Endothelial cell of umbilical vein (primary cell): Measurements from ENCODE around the gene TXNDC17. TPM values are rescaled to one million over a fixed set of nuclear protein-coding genes. Genes with fewer than 3 reads are reported as not detected.

Source experiments
- BruUV-seq: library from RNA; stranded (reverse); fragments of 400-500 nt; replicated peaks from 2 replicates; lab custom pipeline; 2021; lab: Mats Ljungman, UMichigan
- CTCF ChIA-PET: fragments of 300-600, 350-600 bp; sonication (Branson Sonifier 250); formaldehyde crosslinking; loops from one replicate; lab custom pipeline; 2021; ENCODE audit warnings: antibody characterized with exemption, inconsistent platforms; lab: Charles Lee
- POLR2A ChIA-PET: fragments of 300-600, 350-600 bp; sonication (Branson Sonifier 250); formaldehyde crosslinking; loops from one replicate; lab custom pipeline; 2021; ENCODE audit warnings: antibody characterized with exemption, inconsistent platforms; lab: Charles Lee
- DNase-seq: peaks from one replicate; pipeline ENCODE4 v3.0.0-alpha.2; 2011; ENCODE audit warnings: low read depth, low spot score
- FAIRE-seq: peaks from 2 replicates; lab custom pipeline; 2011; peaks lifted over from hg19 to GRCh38; lab: Jason Lieb, UNC
- H2AFZ ChIP-seq: 2 replicates; pipeline ENCODE4 v1.6.0; 2012; ENCODE audit warnings: low read depth, low read length, control low read depth, inconsistent platforms
- H3K27ac ChIP-seq: 2 replicates; pipeline ENCODE4 v1.5.1; 2011; ENCODE audit warnings: low read depth, mild to moderate bottlenecking, control low read depth, low read length, moderate library complexity; ENCODE audit not compliant: insufficient read depth
- H3K27me3 ChIP-seq, 2 experiments: 2 replicates each; pipeline versions ENCODE4 v1.6.0 to v1.6.1; 2011; ENCODE audit warnings: low read length in 2 of 2, mixed read lengths in 1 of 2; ENCODE audit not compliant: control insufficient read depth in 2 of 2, insufficient read depth in 2 of 2
- H3K36me3 ChIP-seq, 2 experiments: 2 replicates in 1 of 2; 3 replicates in 1 of 2; pipeline ENCODE4 v1.5.1; 2011; ENCODE audit warnings: low read length in 2 of 2, mild to moderate bottlenecking in 1 of 2, moderate library complexity in 1 of 2; ENCODE audit not compliant: control insufficient read depth in 2 of 2, insufficient read depth in 2 of 2; ENCODE audit errors: extremely low read depth in 1 of 2
- H3K4me1 ChIP-seq: 3 replicates; pipeline ENCODE4 v1.5.1; 2011; ENCODE audit warnings: mild to moderate bottlenecking, low read length; ENCODE audit not compliant: control insufficient read depth, insufficient read depth; ENCODE audit errors: extremely low read depth
- H3K4me2 ChIP-seq: 2 replicates; pipeline ENCODE4 v1.6.1; 2011; ENCODE audit warnings: low read length, control low read depth, mixed read lengths; ENCODE audit not compliant: insufficient read depth
- H3K4me3 ChIP-seq, 3 experiments: fragments of 200-600 bp in 1 of 3; sonication (generic), shearing (Covaris generic) in 1 of 3; replicated peaks in 1 of 3; 2 replicates each; pipeline ENCODE4 v1.5.1; 2011 to 2016; ENCODE audit warnings: control low read depth in 3 of 3, low read length in 3 of 3, mild to moderate bottlenecking in 2 of 3, inconsistent platforms in 1 of 3, low read depth in 1 of 3, moderate library complexity in 1 of 3; ENCODE audit not compliant: insufficient read depth in 1 of 3
- H3K79me2 ChIP-seq: 2 replicates; pipeline ENCODE4 v1.6.0; 2012; ENCODE audit warnings: low read length, inconsistent platforms; ENCODE audit not compliant: control insufficient read depth, insufficient read depth
- H3K9ac ChIP-seq: replicated peaks from 2 replicates; pipeline ENCODE3; 2011; ENCODE audit warnings: low read length, control low read depth; ENCODE audit not compliant: insufficient read depth; ENCODE audit errors: extremely low read depth
- H3K9me1 ChIP-seq: replicated peaks from 3 replicates; pipeline ENCODE4 v1.6.0; 2011; ENCODE audit warnings: mild to moderate bottlenecking, low read length; ENCODE audit not compliant: control insufficient read depth, insufficient read depth; ENCODE audit errors: extremely low read depth
- H3K9me3 ChIP-seq: replicated peaks from 2 replicates; pipeline ENCODE4 v1.5.1; 2012; ENCODE audit warnings: low read length, inconsistent platforms; ENCODE audit not compliant: control insufficient read depth, insufficient read depth
- H4K20me1 ChIP-seq: replicated peaks from 2 replicates; pipeline ENCODE3; 2011; ENCODE audit warnings: mild to moderate bottlenecking, low read length; ENCODE audit not compliant: control insufficient read depth, insufficient read depth; ENCODE audit errors: extremely low read depth
- CTCF ChIP-seq, 2 donors: IDR thresholded peaks; 1 replicate in 1 of 2; 2 replicates in 1 of 2; pipeline ENCODE4 v1.5.1; 2011; ENCODE audit warnings: low read length in 2 of 2, mild to moderate bottlenecking in 2 of 2, moderate library complexity in 2 of 2, control low read depth in 1 of 2, inconsistent platforms in 1 of 2, low read depth in 1 of 2; ENCODE audit not compliant: insufficient read depth in 1 of 2; ENCODE audit errors: extremely low read depth in 1 of 2
- EZH2 ChIP-seq: IDR thresholded peaks from 2 replicates; pipeline ENCODE4 v1.6.1; 2012; ENCODE audit warnings: borderline replicate concordance, low read depth, mild to moderate bottlenecking, moderate library complexity, low read length, inconsistent platforms; ENCODE audit not compliant: severe bottlenecking
- FOS ChIP-seq: IDR thresholded peaks from 2 replicates; pipeline ENCODE4 v1.6.1; 2011; ENCODE audit warnings: mild to moderate bottlenecking, low read length, moderate library complexity, borderline replicate concordance; ENCODE audit not compliant: insufficient read depth
- GATA2 ChIP-seq: IDR thresholded peaks from 2 replicates; pipeline ENCODE4 v1.7.0; 2011; ENCODE audit warnings: low read depth, mild to moderate bottlenecking, moderate library complexity, mixed read lengths, low read length; ENCODE audit not compliant: insufficient read length, insufficient read depth
- JUN ChIP-seq: IDR thresholded peaks from 2 replicates; pipeline ENCODE4 v1.6.1; 2011; ENCODE audit warnings: borderline replicate concordance, low read depth; ENCODE audit not compliant: insufficient read length, insufficient read depth
- MAX ChIP-seq: IDR thresholded peaks from 2 replicates; pipeline ENCODE4 v1.6.1; 2011; ENCODE audit not compliant: insufficient read depth, insufficient read length
- MYC ChIP-seq: IDR thresholded peaks from one replicate; pipeline ENCODE4 v1.6.1; 2011; ENCODE audit warnings: mild to moderate bottlenecking, low read depth, low read length
- POLR2A ChIP-seq: IDR thresholded peaks from 2 replicates; pipeline ENCODE4 v1.6.1; 2012; ENCODE audit warnings: low read depth, mild to moderate bottlenecking, control low read depth, low read length
- POLR2AphosphoS5 ChIP-seq: IDR thresholded peaks from 2 replicates; pipeline ENCODE4 v1.6.1; 2012; ENCODE audit warnings: low read depth, mild to moderate bottlenecking, control low read depth, low read length, moderate library complexity; ENCODE audit not compliant: insufficient read depth
- dilution Hi-C: fragments of 300-500 bp; cut with MboI; formaldehyde crosslinking; loops from one replicate; pipeline ENCODE4 v1.15.0; 2019; ENCODE audit warnings: low sequenced_read_pairs; ENCODE audit not compliant: extremely low pct_ligation_motif_present
- intact Hi-C: fragments of 100-400 bp; cut with micrococcal nuclease; formaldehyde crosslinking; loops from one replicate; pipeline ENCODE4 v1.10.0; 2022
- polyA plus RNA-seq, 4 experiments: library from polyadenylated mRNA; depleted of rRNA in 3 of 4; stranded (reverse) in 3 of 4; unstranded in 1 of 4; fragments of >200 nt; gene quantifications; 2 replicates each; pipeline versions ENCODE4 v1.2.1 to v1.2.3, GENCODE V29; 2011 to 2012; ENCODE audit warnings: missing spikeins in 1 of 4
- total RNA-seq: library from RNA; stranded (reverse); gene quantifications from 2 replicates; pipeline ENCODE4 v1.2.3, GENCODE V29; 2021

The TXNDC17 gene
- total and polyA plus RNA-seq, 2 donors (not counting 3 experiments of a cell fraction or from before 2014, with no cell fraction given): 101 to 297 TPM

GRCh38 chr17:6684460-6684783, 43.6 kb downstream of the TXNDC17 start:
- DNase-seq (no peak), FAIRE-seq (no peak)
- H3K4me1 ChIP-seq: no peaks in the 10 kb centered on the region
- intact Hi-C loops: no loop called here
- dilution Hi-C loops: no loop called here
- CTCF ChIA-PET: interaction anchor here (1.2 to 1.3 kb wide), 3 partner anchors 16 to 159 kb away, joined by 5 to 7 read pairs (median 6); no protein-coding TSS in a partner anchor
- no TSS peak for BruUV-seq
- H3K79me2 ChIP-seq: no peaks in the 10 kb centered on the region
- H3K9me1 ChIP-seq: no peaks in the 10 kb centered on the region
- no peaks in the 10 kb centered on the region for H3K9me3 ChIP-seq
- no peak overlapping the region for H3K4me2 ChIP-seq
- no peaks in the 10 kb centered on the region for H4K20me1 ChIP-seq
- H3K4me3 ChIP-seq: no peak overlapping the region
- H2AFZ ChIP-seq: no peak overlapping the region
- no peak for TF ChIP-seq MYC
- no peak for TF ChIP-seq EZH2
- no peak for TF ChIP-seq FOS
- no peak for TF ChIP-seq GATA2
- no peak for TF ChIP-seq POLR2A
- no peak for TF ChIP-seq MAX
- TF ChIP-seq CTCF (IDR thresholded peaks at IDR 0.05; ENCODE audit: extremely low read depth in 1 of 2, insufficient read depth in 1 of 2, low read depth in 1 of 2, low read length in 2 of 2): no peak
- TF ChIP-seq POLR2AphosphoS5: no peak
- no peak for TF ChIP-seq JUN
- peaks cover 0 to 3% of the 10 kb centered on the region in 2 experiments for H3K27me3 ChIP-seq
- no peak overlapping the region for H3K9ac ChIP-seq
- H3K36me3 ChIP-seq: no peaks in the 10 kb centered on the region
- POLR2A ChIA-PET: no interaction called here
- no peak overlapping the region for H3K27ac ChIP-seq
